Mesothelial cell of epicardium (in vitro differentiated cells): ENCODE measurements around the gene AFF2. TPM values are rescaled to one million over a fixed set of nuclear protein-coding genes. Genes with fewer than 3 reads are reported as not detected.

Experiments
- DNase-seq, 2 experiments: peaks; one replicate each; pipeline ENCODE4 v3.0.0; 2021; ENCODE audit warnings: low spot score in 2 of 2; ENCODE audit not compliant: unreplicated experiment in 2 of 2
- H3K27ac Mint-ChIP-seq: 2 replicates; pipeline ENCODE4 v1.8.0; 2021; ENCODE audit warnings: mixed read lengths
- H3K27me3 Mint-ChIP-seq: 2 replicates; pipeline ENCODE4 v1.8.0; 2021; ENCODE audit warnings: low read depth, mixed read lengths
- H3K36me3 Mint-ChIP-seq: 2 replicates; pipeline ENCODE4 v1.8.0; 2021; ENCODE audit warnings: mixed read lengths
- H3K4me1 Mint-ChIP-seq: 2 replicates; pipeline ENCODE4 v1.8.0; 2021; ENCODE audit warnings: mixed read lengths
- H3K4me3 Mint-ChIP-seq: 2 replicates; pipeline ENCODE4 v1.8.0; 2021; ENCODE audit warnings: mild to moderate bottlenecking, moderate library complexity, mixed read lengths
- H3K9me3 Mint-ChIP-seq: 2 replicates; pipeline ENCODE4 v1.8.0; 2021; ENCODE audit warnings: mixed read lengths
- CTCF ChIP-seq: fragments of 200-600 bp; sonication (generic); IDR thresholded peaks from one replicate; pipeline ENCODE4 v1.5.0; 2021; ENCODE audit warnings: antibody characterized with exemption; ENCODE audit not compliant: unreplicated experiment
- total RNA-seq: library from RNA; stranded (reverse); gene quantifications from 3 replicates; pipeline ENCODE4 v1.2.1, GENCODE V29; 2021

The AFF2 gene
- total RNA-seq, 1 donor from 2014 or later, result 5.8 TPM

GRCh38 chrX:148573119-148573518 lies 72.7 kb downstream of the AFF2 start:
- Mint-ChIP-seq H3K9me3 (peaks cover 12% of the 10 kb centered on the region), H3K27me3 (no peaks in the 10 kb centered on the region), H3K4me3 (no peak overlapping the region), H3K4me1 (peaks cover 4% of the 10 kb centered on the region), H3K27ac (no peak overlapping the region), H3K36me3 (no peaks in the 10 kb centered on the region)
- DNase-seq, result no peak
- TF ChIP-seq CTCF, result no peak

GRCh38 chrX:148574237-148574973 lies 74.0 kb downstream of the AFF2 start:
- DNase-seq, result no peak
- Mint-ChIP-seq H3K4me1 (peaks cover 4% of the 10 kb centered on the region), H3K36me3 (no peaks in the 10 kb centered on the region), H3K4me3 (no peak overlapping the region), H3K27ac (no peak overlapping the region), H3K9me3 (peaks cover 16% of the 10 kb centered on the region), H3K27me3 (no peaks in the 10 kb centered on the region)
- no peak for TF ChIP-seq CTCF

- Mint-ChIP-seq H3K4me1 (peaks cover 4% of the 10 kb centered on the region), H3K36me3 (no peaks in the 10 kb centered on the region), H3K9me3 (peaks cover 16% of the 10 kb centered on the region), H3K27ac (no peak overlapping the region), H3K4me3 (no peak overlapping the region), H3K27me3 (no peaks in the 10 kb centered on the region)
- DNase-seq, result no peak
- TF ChIP-seq CTCF, result no peak
Observed at GRCh38 chrX:148576396-148576795, 76.0 kb downstream of the AFF2 start.

- Mint-ChIP-seq H3K36me3 (no peaks in the 10 kb centered on the region), H3K9me3 (peaks cover 27% of the 10 kb centered on the region), H3K4me1 (peaks cover 4% of the 10 kb centered on the region), H3K27me3 (no peaks in the 10 kb centered on the region), H3K27ac (no peak overlapping the region), H3K4me3 (no peak overlapping the region)
- TF ChIP-seq CTCF, result no peak
- DNase-seq, result no peak
Observed at GRCh38 chrX:148577741-148578140, 77.3 kb downstream of the AFF2 start.

- no peak for DNase-seq
- peaks cover 23% of the 10 kb centered on the region for H3K9me3 Mint-ChIP-seq
- peaks cover 4% of the 10 kb centered on the region for H3K4me1 Mint-ChIP-seq
- no peaks in the 10 kb centered on the region for H3K27me3 Mint-ChIP-seq
- no peak overlapping the region for H3K27ac Mint-ChIP-seq
- TF ChIP-seq CTCF, result no peak
- H3K4me3 Mint-ChIP-seq, result no peak overlapping the region
- H3K36me3 Mint-ChIP-seq, result no peaks in the 10 kb centered on the region
Observed at GRCh38 chrX:148580016-148580415, 79.6 kb downstream of the AFF2 start.
